H1 (cell line): ENCODE measurements around the gene NCLN.

Experiments used
- BRCA1 ChIP-seq: IDR thresholded peaks from 2 replicates; pipeline ENCODE4 v1.6.1; 2012; ENCODE audit warnings: low read depth, low read length, improper control_type of control experiment
- EZH2 ChIP-seq: fragments of 200-600 bp; sonication (generic); IDR thresholded peaks from 2 replicates; pipeline ENCODE4 v1.7.1; 2012; ENCODE audit warnings: low read depth, mild to moderate bottlenecking, moderate library complexity, low read length, inconsistent platforms; ENCODE audit not compliant: severe bottlenecking
- POLR2A ChIP-seq, 2 experiments: IDR thresholded peaks; 1 replicate in 1 of 2; 2 replicates in 1 of 2; pipeline ENCODE4 v1.6.1; 2011; ENCODE audit warnings: low read depth in 2 of 2, low read length in 2 of 2, mild to moderate bottlenecking in 2 of 2; ENCODE audit errors: control extremely low read depth in 1 of 2
- SP1 ChIP-seq: IDR thresholded peaks from 2 replicates; pipeline ENCODE4 v1.6.1; 2011; ENCODE audit warnings: low read depth, low read length

DNA sequence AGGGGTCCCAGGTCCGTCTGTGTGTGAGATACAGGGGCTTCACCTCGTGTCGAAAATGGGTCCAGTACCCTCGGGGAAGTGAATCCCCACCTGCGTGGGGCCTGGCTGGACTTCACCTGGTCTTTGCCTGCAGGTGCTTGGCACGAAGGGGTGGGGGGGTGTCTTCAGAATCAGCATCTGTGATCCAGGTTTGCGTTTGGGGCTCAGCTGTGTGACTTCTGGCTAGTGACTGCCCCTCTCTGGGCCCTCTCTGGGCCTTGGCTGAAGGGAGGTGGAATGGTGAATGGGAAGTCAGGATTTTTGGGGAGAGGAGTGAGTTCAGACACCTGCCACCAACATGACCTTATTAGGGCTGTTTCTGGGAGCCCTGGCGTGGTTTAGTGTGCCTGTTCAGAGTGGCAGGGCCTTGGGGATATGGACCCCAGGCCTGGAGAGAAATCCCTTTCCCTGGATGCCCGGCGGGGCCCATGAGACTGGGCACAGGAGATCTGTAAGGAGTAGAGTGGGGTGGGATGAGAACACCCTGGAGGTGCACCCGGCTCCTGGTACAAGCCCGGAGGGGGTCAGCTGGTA lies 41.4 kb downstream of the NCLN start:
- TF ChIP-seq EZH2 (no peak), POLR2A (IDR thresholded peaks at IDR 0.05; ENCODE audit: control extremely low read depth in 1 of 2, low read depth in 2 of 2, low read length in 2 of 2) (no peak), BRCA1 (no peak), SP1 (no peak)
